Amygdala (tissue), 56 donors: ENCODE measurements around the gene GALNT11.
"Not testable (repeated sequence)": the region's sequence is repeated elsewhere in the genome, so short reads cannot be mapped to it uniquely, and the experiment has no call there.

Experiments used
- DNase-seq, 56 donors: peaks; one replicate each; lab custom pipeline; 2025; lab: John Stamatoyannopoulos, UW

The GALNT11 gene

GRCh38 chr7:152065800-152066344, 40.4 kb downstream of the GALNT11 start:
- not testable (repeated sequence) for DNase-seq

- no peak for DNase-seq
Observed at GRCh38 chr7:152072421-152072820, 46.9 kb downstream of the GALNT11 start.

GRCh38 chr7:152073352-152073751, 47.9 kb downstream of the GALNT11 start:
- no peak for DNase-seq

- DNase-seq = no peak
Observed at GRCh38 chr7:152074673-152075072, 49.2 kb downstream of the GALNT11 start.

GRCh38 chr7:152075379-152075778, 49.9 kb downstream of the GALNT11 start:
- not testable (repeated sequence) for DNase-seq

- peak in 6 of 56 donors; percentile 1 to 24 (median 10) for DNase-seq
Observed at GRCh38 chr7:152076324-152076821, 50.9 kb downstream of the GALNT11 start.

- DNase-seq = no peak
Observed at GRCh38 chr7:152076940-152077933, 51.8 kb downstream of the GALNT11 start.

- DNase-seq = no peak
Observed at GRCh38 chr7:152078025-152078424, 52.6 kb downstream of the GALNT11 start.

- DNase-seq = no peak
Observed at GRCh38 chr7:152078786-152079185, 53.3 kb downstream of the GALNT11 start.

- no peak for DNase-seq
Observed at GRCh38 chr7:152081088-152081487, 55.6 kb downstream of the GALNT11 start.

- DNase-seq = not testable (repeated sequence)
Observed at GRCh38 chr7:152082073-152082721, 56.7 kb downstream of the GALNT11 start.

- no peak for DNase-seq
Observed at GRCh38 chr7:152085131-152085530, 59.7 kb downstream of the GALNT11 start.

GRCh38 chr7:152086513-152086912, 61.0 kb downstream of the GALNT11 start:
- no peak for DNase-seq

GRCh38 chr7:152089183-152089582, 63.7 kb downstream of the GALNT11 start:
- no peak for DNase-seq

- no peak for DNase-seq
Observed at GRCh38 chr7:152090747-152091146, 65.3 kb downstream of the GALNT11 start.

GRCh38 chr7:152093717-152094116, 68.2 kb downstream of the GALNT11 start:
- DNase-seq = no peak

GRCh38 chr7:152095771-152096170, 70.3 kb downstream of the GALNT11 start:
- DNase-seq = no peak

- DNase-seq = no peak
Observed at GRCh38 chr7:152097330-152097729, 71.9 kb downstream of the GALNT11 start.

- no peak for DNase-seq
Observed at GRCh38 chr7:152103066-152103465, 77.6 kb downstream of the GALNT11 start.

- DNase-seq = no peak
Observed at GRCh38 chr7:152103691-152104090, 78.2 kb downstream of the GALNT11 start.

GRCh38 chr7:152105205-152105604, 79.7 kb downstream of the GALNT11 start:
- no peak for DNase-seq
